Body of pancreas (tissue), 4 donors: ENCODE results near the gene TCF15. TPM values are rescaled to one million over a fixed set of nuclear protein-coding genes. Genes with fewer than 3 reads are reported as not detected.

Experiments
- ATAC-seq: fragments of 150-250 bp; one replicate; pipeline ENCODE4 v1.9.1; 2016
- DNase-seq, 4 donors: peaks; one replicate each; pipeline ENCODE4 v3.0.0-alpha.2; 2019
- H3K27ac ChIP-seq, 4 donors: fragments of 200-600 bp; sonication (generic); 1 replicate in 3 of 4; 2 replicates in 1 of 4; pipeline versions ENCODE4 v1.5.1 to v1.6.1; 2016 to 2019; ENCODE audit warnings: mild to moderate bottlenecking in 1 of 4, mixed read lengths in 1 of 4, moderate library complexity in 1 of 4
- H3K27me3 ChIP-seq, 2 donors: fragments of 200-600 bp; sonication (generic); one replicate each; pipeline ENCODE4 v1.6.0; 2016; ENCODE audit warnings: mild to moderate bottlenecking in 1 of 2
- H3K36me3 ChIP-seq, 2 donors: fragments of 200-600 bp; sonication (generic); replicated peaks in 1 of 2; 2 replicates each; pipeline ENCODE4 v1.5.1; 2016; ENCODE audit warnings: low read depth in 2 of 2; ENCODE audit not compliant: insufficient read depth in 1 of 2
- H3K4me1 ChIP-seq: fragments of 200-600 bp; sonication (generic); one replicate; pipeline ENCODE4 v1.6.0; 2016
- H3K4me3 ChIP-seq, 2 donors: fragments of 200-600 bp; sonication (generic); 1 replicate in 1 of 2; 2 replicates in 1 of 2; pipeline ENCODE4 v1.5.1; 2016 to 2019
- H3K9me3 ChIP-seq, 3 donors: fragments of 200-600 bp; sonication (generic); 1 replicate in 2 of 3; 2 replicates in 1 of 3; pipeline ENCODE4 v1.5.1; 2016
- POLR2A ChIP-seq, 3 donors: fragments of 450-650 bp; IDR thresholded peaks; one replicate each; pipeline ENCODE4 v1.6.1; 2016; ENCODE audit warnings: antibody characterized with exemption in 3 of 3, mild to moderate bottlenecking in 2 of 3
- WGBS, 2 donors: methylation state at CpG; one replicate each; pipeline ENCODE4 v1.1.5; 2017; 5-methylcytosine and 5-hydroxymethylcytosine counted together
- intact Hi-C: fragments of 100-400 bp; cut with DNase I; formaldehyde crosslinking; loops from one replicate; pipeline ENCODE4 v1.15.1; 2023
- total RNA-seq, 2 donors: library from RNA; depleted of rRNA; stranded (reverse); fragments of >200 nt; gene quantifications; one replicate each; pipeline ENCODE4 v1.1.0, GENCODE V29; 2016
- TF ChIP-seq, protein P1 (sequence below), 7 experiments: fragments of 450-650 bp in 4 of 7; fragments of 200-600 bp in 3 of 7; sonication (generic) in 3 of 7; IDR thresholded peaks; one replicate each; pipeline ENCODE4 v1.5.1; 2016 to 2019; ENCODE audit warnings: antibody characterized with exemption in 7 of 7

The TCF15 gene
- total RNA-seq, 2 donors from 2014 or later: not detected

GRCh38 chr20:575230-575629 is 34.9 kb downstream of the TCF15 start:
- TF ChIP-seq, protein P1, sequence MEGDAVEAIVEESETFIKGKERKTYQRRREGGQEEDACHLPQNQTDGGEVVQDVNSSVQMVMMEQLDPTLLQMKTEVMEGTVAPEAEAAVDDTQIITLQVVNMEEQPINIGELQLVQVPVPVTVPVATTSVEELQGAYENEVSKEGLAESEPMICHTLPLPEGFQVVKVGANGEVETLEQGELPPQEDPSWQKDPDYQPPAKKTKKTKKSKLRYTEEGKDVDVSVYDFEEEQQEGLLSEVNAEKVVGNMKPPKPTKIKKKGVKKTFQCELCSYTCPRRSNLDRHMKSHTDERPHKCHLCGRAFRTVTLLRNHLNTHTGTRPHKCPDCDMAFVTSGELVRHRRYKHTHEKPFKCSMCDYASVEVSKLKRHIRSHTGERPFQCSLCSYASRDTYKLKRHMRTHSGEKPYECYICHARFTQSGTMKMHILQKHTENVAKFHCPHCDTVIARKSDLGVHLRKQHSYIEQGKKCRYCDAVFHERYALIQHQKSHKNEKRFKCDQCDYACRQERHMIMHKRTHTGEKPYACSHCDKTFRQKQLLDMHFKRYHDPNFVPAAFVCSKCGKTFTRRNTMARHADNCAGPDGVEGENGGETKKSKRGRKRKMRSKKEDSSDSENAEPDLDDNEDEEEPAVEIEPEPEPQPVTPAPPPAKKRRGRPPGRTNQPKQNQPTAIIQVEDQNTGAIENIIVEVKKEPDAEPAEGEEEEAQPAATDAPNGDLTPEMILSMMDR (IDR thresholded peaks at IDR 0.05): no peak
- no peak for TF ChIP-seq POLR2A (IDR thresholded peaks at IDR 0.05)
- no peak for DNase-seq
- Histone ChIP-seq H3K27ac (no peak overlapping the region), H3K9me3 (no peaks in the 10 kb centered on the region), H3K36me3 (no peaks in the 10 kb centered on the region), H3K27me3 (no peaks in the 10 kb centered on the region), H3K4me1 (peaks cover 12% of the 10 kb centered on the region), H3K4me3 (no peak overlapping the region)
- 78 to 82% methylated on average over 3 of the region's 3 CpGs for WGBS, 2 donors
- intact Hi-C loops: loop anchor here (10.0 kb wide), 1 partner anchor 160 kb away; no protein-coding TSS in a partner anchor
- no peak for ATAC-seq

- peak overlapping the region in 1 of 4 donors; percentile 22 for H3K27ac ChIP-seq
- intact Hi-C loops: loop anchor here (10.0 kb wide), 1 partner anchor 160 kb away; no protein-coding TSS in a partner anchor
- H3K27me3 ChIP-seq: no peaks in the 10 kb centered on the region
- no peak for ATAC-seq
- no peaks in the 10 kb centered on the region for H3K9me3 ChIP-seq
- no peak for DNase-seq
- H3K4me3 ChIP-seq: no peak overlapping the region
- peaks cover 12% of the 10 kb centered on the region for H3K4me1 ChIP-seq
- 38 to 48% methylated on average over 12 to 15 of the region's 15 CpGs for WGBS, 2 donors
- TF ChIP-seq, protein P1 (IDR thresholded peaks at IDR 0.05): no peak
- no peak for TF ChIP-seq POLR2A (IDR thresholded peaks at IDR 0.05)
- no peaks in the 10 kb centered on the region for H3K36me3 ChIP-seq
Measured at GRCh38 chr20:574297-574942, 35.7 kb downstream of the TCF15 start.

DNA sequence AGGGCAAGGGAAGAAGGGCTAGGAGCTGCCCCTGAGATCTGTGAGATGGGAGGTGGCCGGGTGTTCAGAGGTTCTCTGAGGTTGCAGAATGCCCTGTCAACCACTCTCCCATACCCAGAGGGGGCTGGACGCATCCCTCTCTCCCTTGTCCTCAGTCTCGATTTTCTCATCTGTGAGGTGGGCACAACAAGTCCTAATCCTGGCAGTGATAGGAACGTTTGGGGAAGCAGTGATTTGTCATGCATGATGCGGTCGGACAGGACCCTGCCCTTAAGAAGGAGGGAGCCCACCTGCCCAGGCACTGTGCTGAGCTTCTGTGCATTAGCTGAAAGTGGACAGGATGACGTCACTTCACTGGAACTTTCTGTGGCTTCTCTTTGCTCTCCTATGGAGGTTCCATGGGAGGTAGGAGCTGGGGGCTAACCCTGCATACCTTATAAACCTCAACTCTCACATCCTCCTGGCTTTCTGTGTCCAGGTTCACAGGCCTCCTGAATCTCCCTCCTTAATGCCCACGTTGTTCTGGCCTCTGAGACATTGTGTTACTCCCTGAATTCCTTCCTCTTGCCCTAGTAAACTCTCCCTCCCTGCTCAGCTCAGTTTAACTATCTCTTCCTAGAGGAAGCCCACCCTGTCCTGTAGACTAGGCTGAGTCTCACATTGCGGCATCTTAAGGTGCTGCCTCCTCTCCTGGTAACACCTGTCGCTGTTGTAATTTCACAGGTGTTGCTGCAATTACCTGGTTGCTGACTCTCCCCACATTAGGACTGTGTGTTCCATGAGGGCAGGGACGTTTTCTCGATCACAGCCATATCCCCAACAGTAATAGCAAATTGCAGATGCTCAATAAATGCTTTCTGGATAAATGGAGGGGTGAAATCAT is 36.5 kb downstream of the TCF15 start:
- DNase-seq: no peak
- Histone ChIP-seq H3K4me1 (peaks cover 12% of the 10 kb centered on the region), H3K9me3 (no peaks in the 10 kb centered on the region), H3K27ac (no peak overlapping the region), H3K27me3 (peaks cover 0 to 1% of the 10 kb centered on the region in 2 donors), H3K36me3 (no peaks in the 10 kb centered on the region), H3K4me3 (no peak overlapping the region)
- TF ChIP-seq POLR2A (IDR thresholded peaks at IDR 0.05): no peak
- TF ChIP-seq, protein P1 (IDR thresholded peaks at IDR 0.05): no peak
- ATAC-seq: no peak
- 54 to 57% methylated on average over 9 to 12 of the region's 12 CpGs for WGBS, 2 donors
- intact Hi-C loops: loop anchor here (10.0 kb wide), 1 partner anchor 161 kb away; no protein-coding TSS in a partner anchor

DNA sequence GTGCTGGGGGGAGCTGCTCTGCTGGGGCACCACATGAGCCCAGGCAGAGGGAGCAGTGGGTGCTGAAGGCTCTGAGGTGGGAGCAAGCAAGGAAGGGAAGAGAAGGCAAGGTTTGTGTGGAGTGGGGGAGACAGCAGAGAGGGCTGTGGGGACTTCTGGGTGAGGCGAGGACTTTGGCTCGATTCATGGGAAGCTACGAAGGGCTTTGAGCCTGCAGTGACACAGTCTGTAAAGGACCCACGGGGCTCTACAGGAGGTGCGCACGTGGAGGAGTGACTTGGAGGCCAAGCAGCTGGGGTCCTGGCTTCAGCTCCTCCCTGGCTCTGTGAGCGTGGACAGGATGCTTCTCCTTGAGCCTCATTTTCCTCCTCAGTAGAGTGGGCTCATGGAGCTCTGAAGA is 37.4 kb downstream of the TCF15 start:
- 49 to 51% methylated on average over 7 of the region's 7 CpGs for WGBS, 2 donors
- H3K9me3 ChIP-seq: no peaks in the 10 kb centered on the region
- no peak overlapping the region for H3K4me3 ChIP-seq
- no peak overlapping the region for H3K27ac ChIP-seq
- no peaks in the 10 kb centered on the region for H3K36me3 ChIP-seq
- intact Hi-C loops: loop anchor here (10.0 kb wide), 1 partner anchor 162 kb away; no protein-coding TSS in a partner anchor
- H3K4me1 ChIP-seq: peaks cover 12% of the 10 kb centered on the region
- no peak for DNase-seq
- H3K27me3 ChIP-seq: peaks cover 0 to 5% of the 10 kb centered on the region in 2 donors
- TF ChIP-seq POLR2A (IDR thresholded peaks at IDR 0.05): no peak
- TF ChIP-seq, protein P1 (IDR thresholded peaks at IDR 0.05): no peak
- ATAC-seq: no peak
